IPS-NIHi7 (cell line): ENCODE data around the gene DHX58.
A peak's percentile ranks its signal among the peaks of the same experiment; 100 is the strongest.

Experiments
- DNase-seq: peaks from one replicate; pipeline ENCODE4 v3.0.0; 2012; ENCODE audit warnings: mixed read lengths; ENCODE audit errors: extremely low spot score

DHX58 gene

DNA sequence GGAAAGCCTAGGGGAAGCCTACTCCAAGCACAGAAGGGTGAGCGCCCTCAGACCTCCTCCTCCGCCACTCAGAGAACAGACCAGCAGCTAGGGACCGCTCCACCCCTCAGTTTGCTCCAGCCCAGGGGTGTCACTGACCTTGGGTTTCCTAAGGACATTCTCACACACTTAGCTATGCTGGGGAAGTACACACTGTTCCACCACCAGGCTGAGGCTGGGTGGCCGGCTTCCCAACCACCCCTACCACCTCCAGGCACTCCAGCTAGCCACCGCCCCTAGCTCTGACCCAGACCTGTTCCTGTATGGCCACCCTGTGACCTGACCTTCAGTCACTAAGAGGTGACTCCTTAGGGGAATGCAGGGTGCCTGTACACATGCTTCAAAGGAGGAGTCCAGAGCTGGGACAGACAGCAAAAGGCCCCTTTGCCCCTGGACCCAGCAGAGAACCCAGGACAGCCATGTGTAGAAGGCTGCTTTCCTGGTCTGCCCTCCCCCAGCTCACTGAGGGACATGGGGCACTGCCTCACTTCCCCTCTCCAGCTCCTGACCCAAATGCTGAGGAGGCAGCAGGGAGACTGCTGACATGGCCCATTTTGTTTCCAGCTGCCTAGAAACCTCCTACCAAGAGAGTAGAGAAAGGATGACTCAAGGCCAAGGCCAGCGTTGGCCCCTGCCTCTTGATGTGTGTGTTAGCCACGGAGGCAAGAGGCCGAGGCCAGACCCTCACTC is 16.8 kb upstream of the DHX58 start:
- DNase-seq = no peak

DNA sequence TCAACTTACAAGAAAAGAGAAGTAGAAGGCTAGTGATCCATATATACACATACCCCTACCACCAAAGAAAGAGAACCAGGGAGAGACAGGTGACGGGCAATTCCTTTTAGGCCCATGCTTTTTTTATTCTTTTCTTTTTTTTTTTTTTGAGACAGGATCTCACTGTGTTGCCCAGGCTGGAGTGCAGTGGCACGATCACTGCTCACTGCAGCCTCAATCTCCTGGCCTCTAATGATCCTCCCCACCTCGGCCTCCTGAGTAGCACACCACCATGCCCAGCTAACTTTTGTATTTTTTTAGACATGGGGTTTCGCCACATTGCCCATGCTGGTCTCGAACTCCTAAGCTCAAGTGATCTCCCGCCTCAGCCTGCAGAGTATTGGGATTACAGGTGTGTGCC is 14.9 kb upstream of the DHX58 start:
- DNase-seq = no peak

DNA sequence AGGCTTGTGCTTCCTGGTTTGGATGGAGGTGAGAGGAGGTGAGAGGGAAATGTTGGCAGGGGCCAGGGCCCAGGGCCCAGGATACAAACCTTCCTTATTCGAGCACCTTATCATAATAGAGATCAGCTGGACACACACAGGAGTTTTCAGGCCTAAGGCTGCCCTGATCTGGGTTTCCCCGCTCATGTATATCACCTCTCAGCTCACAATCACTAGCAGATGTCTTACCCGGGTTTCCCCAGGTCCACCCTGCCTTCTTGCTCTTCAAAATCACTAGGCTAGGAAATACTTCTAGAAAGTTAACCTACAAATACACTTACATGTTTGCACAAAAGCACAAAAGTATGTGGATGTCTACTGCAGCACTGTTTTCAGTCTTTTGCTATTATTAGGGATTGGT is 14.3 kb upstream of the DHX58 start:
- no peak for DNase-seq

DNA sequence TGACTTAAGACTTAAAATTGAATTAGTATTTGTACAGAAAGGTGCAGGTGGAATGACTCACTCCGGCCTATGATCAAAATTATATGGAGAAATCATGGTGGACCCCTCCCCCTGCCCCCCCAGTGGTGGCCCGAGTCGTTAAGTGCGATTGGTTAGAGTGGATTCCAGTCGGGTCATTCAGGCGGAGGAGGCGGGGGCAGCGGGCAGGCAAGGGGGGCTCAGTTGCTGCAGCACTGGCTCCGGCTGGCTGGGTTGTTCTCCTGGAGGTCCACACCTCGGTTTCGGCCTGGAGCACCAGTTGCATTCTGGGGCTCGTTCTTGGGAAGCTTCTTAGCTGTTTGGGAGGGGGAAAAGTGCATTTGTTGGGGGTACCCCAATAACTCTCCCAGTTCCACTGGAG is 13.1 kb upstream of the DHX58 start:
- DNase-seq = no peak

DNA sequence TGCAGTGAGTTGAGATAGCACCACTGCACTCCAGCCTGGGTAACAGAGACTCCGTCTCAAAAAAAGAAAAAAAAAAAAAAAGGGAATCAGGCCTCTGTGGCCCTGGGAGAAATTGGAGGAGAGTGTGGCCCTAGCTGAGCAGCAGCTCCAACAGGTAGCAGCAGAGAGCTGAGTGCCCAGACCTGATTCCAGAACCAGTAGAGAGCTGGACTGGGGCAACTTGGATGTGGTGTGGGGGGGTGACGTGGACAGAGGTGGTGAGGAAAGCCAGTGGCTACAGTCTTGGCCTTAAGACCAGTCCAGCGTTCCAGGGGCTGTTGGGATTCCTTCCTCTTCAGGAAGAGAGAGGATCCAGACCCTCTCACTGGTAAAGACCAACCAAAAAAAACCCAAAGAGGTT is 11.7 kb upstream of the DHX58 start:
- DNase-seq = no peak

DNA sequence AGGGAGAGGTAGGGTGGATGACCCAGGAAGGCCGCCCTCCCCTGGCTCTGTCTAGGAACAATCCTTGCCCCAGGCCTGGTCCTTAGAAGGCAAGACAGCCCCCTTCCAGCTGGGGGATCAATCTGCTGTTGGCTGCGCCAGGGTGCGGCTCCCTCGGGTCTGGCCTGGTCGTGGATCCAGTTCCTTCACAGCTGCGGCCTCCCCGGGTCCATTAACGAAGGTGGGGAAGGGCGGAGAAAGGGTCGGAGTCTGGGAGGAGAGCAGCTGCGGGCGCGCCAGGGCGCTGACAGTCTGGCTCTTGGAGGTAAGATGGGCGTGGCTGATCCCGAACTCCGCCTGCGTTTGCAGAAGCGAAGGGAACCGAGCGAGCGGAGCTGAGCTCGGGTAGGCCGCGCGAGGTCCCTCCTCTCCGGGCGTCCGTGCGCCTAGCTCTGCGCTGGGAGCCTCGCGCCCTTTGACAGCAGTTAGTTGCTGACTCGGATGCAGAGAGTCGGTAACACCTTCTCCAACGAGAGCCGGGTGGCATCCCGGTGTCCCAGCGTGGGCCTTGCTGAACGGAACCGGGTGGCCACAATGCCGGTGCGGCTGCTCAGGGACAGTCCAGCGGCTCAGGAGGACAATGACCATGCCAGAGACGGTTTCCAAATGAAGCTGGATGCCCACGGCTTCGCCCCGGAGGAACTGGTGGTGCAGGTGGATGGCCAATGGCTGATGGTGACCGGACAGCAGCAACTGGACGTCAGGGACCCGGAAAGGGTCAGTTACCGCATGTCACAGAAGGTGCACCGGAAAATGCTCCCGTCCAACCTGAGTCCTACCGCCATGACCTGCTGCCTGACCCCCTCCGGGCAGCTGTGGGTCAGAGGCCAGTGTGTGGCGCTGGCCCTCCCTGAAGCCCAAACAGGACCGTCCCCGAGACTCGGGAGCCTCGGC is 10.1 kb upstream of the DHX58 start, which contains the start of gene HSPB9:
HSPB9 (plus strand) TSS at position 434 of the 933 bp plus-strand sequence; CDS start at position 481, 47 bp downstream.
- peak; percentile 89 for DNase-seq

DNA sequence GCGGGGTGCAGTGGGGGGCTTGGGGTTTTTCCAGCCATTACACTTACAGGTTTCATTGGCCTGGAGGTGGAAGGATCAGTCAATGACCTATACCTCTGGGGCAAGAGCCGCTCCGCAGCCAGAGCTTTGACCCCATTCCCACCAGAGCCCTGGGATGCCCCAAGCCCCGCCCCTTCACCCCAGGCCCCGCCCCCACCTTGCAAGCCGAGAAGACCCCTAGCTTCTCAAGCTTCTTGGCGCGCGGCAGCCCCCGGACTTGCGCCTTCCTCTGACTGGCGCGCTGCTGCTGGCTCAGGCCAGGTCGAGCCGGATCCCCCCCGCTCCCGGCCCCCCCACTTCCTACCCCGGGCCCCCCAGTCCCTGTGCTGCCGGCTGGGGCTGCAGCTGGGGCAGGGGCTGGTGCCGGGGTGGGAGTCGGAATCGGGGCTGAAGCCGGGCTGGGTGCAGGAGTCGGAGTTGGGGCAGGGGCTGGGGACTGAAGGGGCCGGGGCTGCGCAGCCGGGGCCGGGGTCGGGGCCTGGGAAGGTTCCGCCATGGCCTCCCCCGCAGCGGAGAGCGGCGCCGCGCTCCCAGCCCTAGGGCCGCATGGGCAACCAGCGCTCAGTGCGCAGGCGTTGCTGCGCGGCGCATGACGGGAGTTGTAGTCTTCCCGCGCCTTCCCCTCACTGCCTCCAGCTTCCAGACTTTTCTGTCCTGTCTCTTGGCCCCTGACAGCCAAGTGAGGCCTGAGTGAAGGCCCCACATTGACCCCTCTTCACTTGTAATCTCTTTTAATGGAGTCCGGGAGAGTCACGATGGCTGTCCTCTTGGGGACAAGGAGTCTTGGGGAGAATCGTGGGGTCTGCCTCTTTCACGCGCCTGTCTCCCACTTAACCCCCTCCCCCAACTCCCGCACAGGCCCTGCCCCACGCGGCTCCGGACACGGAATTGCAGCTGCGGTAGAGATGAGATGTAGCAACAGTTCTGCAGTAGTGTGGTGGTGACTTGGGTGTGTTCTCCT is 8.6 kb upstream of the DHX58 start, which contains the start of gene KAT2A:
KAT2A (minus strand) TSS at position 598 of the 1,000 bp plus-strand sequence; CDS start at position 535, 63 bp downstream.
- peak; percentile 94 for DNase-seq

DNA sequence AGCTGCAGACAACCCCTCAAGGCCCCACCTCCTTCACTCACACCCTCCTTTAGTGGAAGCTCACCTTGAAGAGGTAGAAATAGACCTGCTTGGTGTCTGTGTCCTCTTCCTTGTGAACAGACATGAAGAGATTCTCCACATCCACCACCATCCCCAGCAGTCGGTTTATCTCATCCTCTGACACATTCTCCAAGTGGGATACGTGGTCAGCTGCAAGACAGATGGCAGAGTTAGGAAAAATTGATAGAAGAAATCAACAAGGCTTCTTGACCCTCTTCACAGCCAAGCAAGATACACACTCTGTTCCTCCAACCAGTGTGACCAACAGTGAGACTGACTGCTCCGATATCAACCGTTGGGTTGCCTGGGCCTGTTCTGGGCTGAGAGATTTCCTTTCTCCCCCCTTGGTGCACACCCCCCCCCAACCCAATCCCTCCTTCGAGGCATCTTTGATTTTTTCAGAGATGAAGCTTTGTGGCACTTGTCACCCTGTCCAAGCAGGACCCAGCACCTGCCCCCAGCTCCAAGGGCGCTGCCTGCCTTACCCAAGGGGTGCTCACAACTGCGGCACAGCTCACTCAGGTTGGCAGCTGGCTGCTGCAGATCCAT is 7.8 kb upstream of the DHX58 start:
- no peak for DNase-seq

DNA sequence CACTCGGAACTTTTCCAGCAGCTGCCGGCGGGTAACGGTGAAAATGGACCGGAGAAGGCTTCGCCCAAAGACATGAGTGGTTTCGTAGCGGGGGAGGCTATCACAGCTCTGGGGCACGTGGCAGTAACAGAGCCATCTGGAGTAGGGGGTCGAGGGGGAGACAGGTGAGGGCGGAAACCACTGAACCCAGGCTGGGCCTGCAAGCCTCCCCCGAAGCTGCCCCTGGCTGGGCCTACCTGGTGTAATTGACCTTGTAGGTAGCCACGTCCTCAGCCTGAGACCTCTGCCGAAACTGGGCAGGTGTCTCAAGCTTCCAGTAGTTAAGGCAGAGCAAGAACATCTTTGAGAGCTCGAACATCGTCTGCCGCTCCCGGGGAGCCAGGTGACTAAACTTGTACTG is 6.8 kb upstream of the DHX58 start:
- no peak for DNase-seq

DNA sequence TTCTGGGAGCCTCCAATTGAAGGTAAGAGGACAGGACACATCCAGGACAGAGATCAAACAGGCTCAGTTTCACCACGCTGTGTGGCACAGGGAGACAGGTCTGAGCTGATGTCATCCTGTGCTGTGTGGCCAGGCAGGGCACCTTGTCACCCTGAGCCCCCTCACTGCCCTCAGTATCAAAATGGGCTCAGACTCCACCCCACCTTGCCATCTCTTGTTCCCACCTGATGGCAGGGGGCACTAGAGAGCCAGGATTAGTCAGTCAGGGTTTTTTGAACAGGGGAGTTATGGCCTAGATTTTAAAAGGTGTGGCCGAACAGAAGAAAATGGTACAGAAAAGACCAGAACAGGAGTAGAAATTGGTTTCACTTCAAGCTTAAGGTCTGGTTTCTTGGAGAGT is 6.0 kb upstream of the DHX58 start:
- DNase-seq = peak; percentile 53

DNA sequence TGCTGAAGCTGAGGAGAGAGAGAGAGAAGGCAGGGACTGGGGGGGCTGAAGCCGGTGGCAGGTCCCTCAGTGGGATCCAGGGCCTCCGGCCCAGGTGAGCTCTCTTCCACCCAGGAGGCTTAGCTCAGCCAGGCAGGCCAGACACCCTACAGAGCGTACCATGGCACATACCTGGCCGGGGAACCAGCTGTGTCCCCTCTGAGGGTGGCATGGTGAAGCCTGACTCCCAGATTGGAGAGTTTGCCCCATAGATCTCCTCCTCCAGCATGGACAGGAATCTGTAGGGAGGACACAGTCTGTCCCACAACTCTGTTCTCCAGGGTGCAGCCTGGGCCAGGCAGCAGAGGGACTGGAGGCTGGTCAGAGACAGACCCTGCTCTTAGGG is 5.6 kb upstream of the DHX58 start:
- no peak for DNase-seq

DNA sequence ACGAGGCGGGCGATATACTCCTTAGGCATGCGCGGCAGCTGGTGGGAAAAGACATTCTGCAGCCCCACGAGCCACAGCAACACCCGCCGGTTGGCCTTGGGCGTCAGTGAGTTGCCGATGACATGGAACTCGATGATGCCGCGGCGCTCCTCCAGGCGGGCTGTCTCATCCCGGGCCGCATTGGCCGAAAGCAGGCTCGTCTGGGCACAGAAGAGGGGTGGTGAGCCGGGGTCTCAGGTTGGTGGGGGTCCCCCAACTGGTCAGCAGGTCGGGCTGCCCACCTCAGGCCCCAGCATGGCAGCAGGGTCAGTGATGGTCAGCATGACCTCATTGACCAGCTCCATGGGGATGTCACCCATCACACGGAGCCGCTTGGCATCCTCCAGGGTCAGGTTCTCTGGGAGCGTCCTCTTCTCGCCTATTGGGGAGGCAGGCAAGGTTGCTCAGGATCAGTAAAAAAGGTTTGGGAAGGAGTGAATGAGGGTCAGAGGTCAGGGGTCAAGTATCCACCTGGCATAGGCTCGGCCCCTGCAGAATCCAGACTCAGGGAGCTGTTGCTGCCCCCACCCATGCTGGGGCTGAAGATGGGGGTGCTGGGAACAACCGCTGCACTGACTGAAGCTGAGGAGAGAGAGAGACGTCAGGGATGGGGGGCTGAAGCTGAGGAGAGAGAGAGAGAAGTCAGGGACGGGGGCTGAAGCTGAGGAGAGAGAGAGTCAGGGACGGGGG is 5.0 kb upstream of the DHX58 start:
- DNase-seq = no peak

DNA sequence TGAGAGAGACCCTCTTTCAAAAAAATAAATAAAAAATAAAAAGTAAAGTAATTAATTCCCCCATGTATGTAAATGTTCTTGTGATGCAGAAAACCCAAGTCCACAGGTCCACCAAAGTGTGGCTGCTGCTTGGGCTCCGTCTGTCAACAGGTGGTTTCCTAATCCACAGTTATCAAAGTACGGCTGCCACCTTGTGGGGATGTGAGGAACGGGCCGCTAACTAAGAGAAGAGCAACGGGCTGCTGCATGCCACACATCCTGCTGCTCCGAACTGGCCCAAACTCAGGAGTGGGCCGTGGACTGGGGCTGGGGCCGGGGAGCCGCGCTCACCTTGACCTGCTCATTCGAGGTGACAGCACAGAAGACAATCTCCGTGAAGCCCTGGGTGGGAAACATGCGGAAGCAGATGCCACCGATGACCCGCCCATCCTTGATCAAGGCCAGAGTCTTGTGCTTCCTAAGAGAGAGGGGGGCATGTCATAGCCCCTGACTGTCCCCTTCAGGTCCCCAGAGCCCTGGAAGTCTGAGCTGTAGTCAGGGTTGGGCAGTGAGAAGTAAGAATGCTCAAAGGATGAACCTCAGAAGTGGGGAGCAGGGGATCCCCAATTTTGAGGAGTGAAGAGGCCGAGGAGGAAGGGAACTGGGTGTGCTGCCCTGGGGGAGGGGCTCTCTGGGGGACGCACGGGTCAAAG is 4.3 kb upstream of the DHX58 start:
- DNase-seq = peak; percentile 76

DNA sequence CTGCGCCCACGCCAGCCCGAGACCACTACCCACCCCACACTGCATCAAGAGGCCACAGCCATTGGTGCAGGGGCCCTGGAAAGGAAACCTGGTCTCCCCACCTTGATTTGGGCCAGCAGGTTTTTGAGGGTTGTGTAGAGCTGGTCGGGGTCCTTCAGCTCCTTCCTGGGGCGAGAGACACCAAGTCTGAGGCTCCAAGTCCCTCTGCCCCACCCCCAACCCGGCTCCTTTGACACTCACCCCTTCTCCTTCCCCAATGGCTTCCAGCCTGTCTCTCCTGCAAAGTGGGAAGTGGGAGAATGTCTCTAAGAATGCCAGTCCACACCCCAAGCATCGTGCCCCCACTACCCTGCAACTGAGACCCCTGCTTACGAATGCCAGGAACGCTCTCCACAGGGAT is 1.6 kb upstream of the DHX58 start:
- no peak for DNase-seq

DNA sequence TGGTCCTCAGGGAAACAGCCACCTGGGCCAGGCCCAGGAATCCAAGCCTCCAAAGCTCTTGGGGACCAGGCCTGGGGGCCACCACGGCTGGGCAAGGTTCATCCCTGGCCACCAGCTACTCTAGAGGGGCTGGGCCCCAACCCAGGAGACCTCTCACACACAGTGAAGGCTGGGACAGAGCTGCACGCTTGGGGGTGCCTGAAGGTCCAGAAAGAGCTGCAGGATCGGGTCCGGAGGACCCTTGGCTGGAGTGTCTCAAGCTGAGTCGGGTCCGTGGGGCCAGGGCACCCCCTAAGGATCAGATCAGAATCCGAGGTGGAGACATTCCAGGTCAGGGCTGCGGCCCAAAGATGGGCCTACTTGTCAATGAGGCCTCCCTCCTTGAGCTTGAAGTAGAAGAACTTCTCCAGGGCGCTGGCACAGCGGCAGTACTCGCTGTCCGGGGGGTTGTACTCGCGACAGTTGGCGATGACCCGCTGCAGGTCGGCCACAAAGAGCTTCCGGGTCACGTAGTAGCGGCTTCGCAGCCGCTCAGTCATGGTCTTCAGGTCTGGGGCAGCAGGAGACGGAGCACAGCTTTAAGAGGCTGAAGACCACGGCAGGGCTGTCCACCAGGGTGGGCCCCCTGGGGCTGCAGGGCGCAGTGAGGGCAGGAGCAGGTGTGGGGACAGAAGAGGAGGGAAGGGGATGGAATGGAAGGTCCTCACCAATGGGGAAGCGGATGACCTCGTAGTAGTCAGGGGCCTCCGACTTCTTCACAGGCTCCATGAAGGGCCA is 967 bp upstream of the DHX58 start:
- DNase-seq = no peak

DNA sequence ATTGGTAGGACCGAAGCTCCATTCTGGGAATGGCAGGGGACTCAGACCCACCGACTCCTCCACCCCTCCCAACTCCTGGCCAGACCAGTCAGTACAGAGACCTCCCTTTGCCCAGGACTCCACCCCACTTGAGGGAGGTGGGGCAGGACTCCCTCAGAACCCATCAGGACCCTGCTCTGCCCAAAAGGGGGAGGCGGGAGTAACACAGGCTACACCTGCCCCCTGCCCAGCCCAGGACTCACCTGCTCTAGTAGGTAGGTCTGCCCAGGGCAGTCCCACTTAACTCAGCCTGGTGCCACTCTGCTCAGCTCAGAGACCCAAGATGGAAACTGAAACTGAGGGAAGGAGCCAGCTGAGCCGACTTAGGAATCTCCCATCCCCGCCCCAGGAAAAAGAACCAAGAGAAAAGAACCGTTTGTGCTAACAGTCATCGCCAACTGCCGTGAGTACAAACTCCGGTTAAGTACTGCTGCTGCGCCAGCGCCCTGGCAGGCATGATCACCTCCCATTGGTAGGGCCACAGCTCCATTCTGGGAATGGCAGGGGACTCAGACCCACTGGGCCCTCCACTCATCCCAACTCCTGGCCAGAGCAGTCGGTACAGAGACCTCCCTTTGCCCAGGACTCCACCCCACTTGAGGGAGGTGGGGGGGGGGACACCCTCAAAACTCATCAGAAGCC is 503 bp downstream of the DHX58 start:
- DNase-seq = no peak

DNA sequence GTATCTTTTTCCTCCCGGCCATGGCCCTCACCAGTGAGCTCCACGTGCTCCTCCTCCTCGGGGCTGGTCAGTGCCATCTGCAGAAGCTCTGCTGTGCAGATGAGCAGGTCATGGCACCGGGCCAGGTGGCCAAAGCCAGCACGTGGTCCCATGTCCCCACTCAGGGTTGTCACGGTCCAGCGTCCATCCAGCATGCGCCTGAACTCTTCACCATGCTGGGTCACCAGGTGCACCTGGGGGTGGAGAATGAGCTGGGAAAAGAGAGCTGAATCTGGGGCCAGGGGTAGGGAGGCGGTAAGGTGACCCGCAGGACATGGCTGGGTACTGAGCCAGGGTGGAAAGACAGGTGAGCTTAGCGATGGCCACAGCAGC is 1.3 kb downstream of the DHX58 start:
- DNase-seq = no peak
